OCI-LY1 (cell line): Measurements from ENCODE around the gene CACNA2D3.

Source experiments
- H2AFZ ChIP-seq: fragments of 200-600 bp; sonication (generic), shearing (Covaris generic); 2 replicates; pipeline ENCODE4 v1.6.0; 2014; ENCODE audit warnings: antibody characterized with exemption, mild to moderate bottlenecking, low read length
- H3F3A ChIP-seq: fragments of 200-600 bp; sonication (generic), shearing (Covaris generic); 2 replicates; pipeline ENCODE4 v1.6.0; 2014; ENCODE audit warnings: mild to moderate bottlenecking, antibody characterized with exemption, low read length, moderate library complexity; ENCODE audit not compliant: insufficient read depth
- H3K27ac ChIP-seq: fragments of 200-600 bp; sonication (generic); 2 replicates; pipeline ENCODE4 v1.5.1; 2014; ENCODE audit warnings: low read length, mixed run types, mild to moderate bottlenecking, low read depth; ENCODE audit not compliant: poor library complexity, severe bottlenecking
- H3K27me3 ChIP-seq: fragments of 200-600 bp; sonication (generic); 2 replicates; pipeline ENCODE4 v1.6.0; 2014; ENCODE audit warnings: antibody characterized with exemption, mild to moderate bottlenecking, low read length, moderate library complexity; ENCODE audit not compliant: insufficient read depth
- H3K36me3 ChIP-seq: fragments of 200-600 bp; sonication (generic); 2 replicates; pipeline ENCODE4 v1.6.1; 2014; ENCODE audit warnings: mild to moderate bottlenecking, antibody characterized with exemption, low read length, moderate library complexity, mixed read lengths; ENCODE audit not compliant: insufficient read depth
- H3K4me1 ChIP-seq: fragments of 200-600 bp; sonication (generic); 2 replicates; pipeline ENCODE4 v1.5.1; 2014; ENCODE audit warnings: mild to moderate bottlenecking, low read length, moderate library complexity; ENCODE audit not compliant: insufficient read depth, severe bottlenecking
- H3K4me2 ChIP-seq: fragments of 200-600 bp; sonication (generic), shearing (Covaris generic); 2 replicates; pipeline ENCODE4 v1.6.1; 2014; ENCODE audit warnings: low read length
- H3K4me3 ChIP-seq: fragments of 200-600 bp; sonication (generic); 2 replicates; pipeline ENCODE4 v1.5.1; 2014; ENCODE audit warnings: low read length, low read depth, mild to moderate bottlenecking, mixed read lengths; ENCODE audit not compliant: poor library complexity, severe bottlenecking
- H3K79me2 ChIP-seq: fragments of 200-600 bp; shearing (Covaris generic); 2 replicates; pipeline ENCODE4 v1.6.1; 2016; ENCODE audit warnings: mixed run types, low read length, mixed read lengths; ENCODE audit not compliant: insufficient read depth
- H3K9ac ChIP-seq: fragments of 200-600 bp; sonication (generic), shearing (Covaris generic); 2 replicates; pipeline ENCODE4 v1.6.1; 2014; ENCODE audit warnings: mild to moderate bottlenecking, low read length, mixed read lengths
- H3K9me2 ChIP-seq: fragments of 200-600 bp; sonication (generic), shearing (Covaris generic); 2 replicates; pipeline ENCODE4 v1.6.1; 2014; ENCODE audit warnings: low read depth, mild to moderate bottlenecking, low read length, mixed read lengths
- H3K9me3 ChIP-seq: fragments of 200-600 bp; shearing (Covaris generic); 2 replicates; pipeline ENCODE4 v1.6.1; 2014; ENCODE audit warnings: low read length, mixed read lengths
- H4K20me1 ChIP-seq: fragments of 200-600 bp; sonication (generic), shearing (Covaris generic); 2 replicates; pipeline ENCODE4 v1.6.0; 2016; ENCODE audit warnings: mild to moderate bottlenecking, low read length; ENCODE audit not compliant: insufficient read depth
- CTCF ChIP-seq: fragments of 200-600 bp; sonication (generic), shearing (Covaris generic); IDR thresholded peaks from 2 replicates; pipeline ENCODE4 v1.5.1; 2017; ENCODE audit warnings: mild to moderate bottlenecking, antibody characterized with exemption, low read length, moderate library complexity, mixed read lengths
- EZH2 ChIP-seq: fragments of 200-600 bp; sonication (generic), shearing (Covaris generic); IDR thresholded peaks from 2 replicates; pipeline ENCODE4 v1.8.0; 2017; ENCODE audit warnings: borderline replicate concordance, mixed run types, mild to moderate bottlenecking, antibody characterized with exemption, low read length, moderate library complexity, mixed read lengths

The CACNA2D3 gene

GRCh38 chr3:55078876-55079275, 956.5 kb downstream of the CACNA2D3 start:
- Histone ChIP-seq H3K27ac (no peak overlapping the region), H3K4me3 (no peak overlapping the region), H3K4me2 (no peak overlapping the region), H3K36me3 (no peaks in the 10 kb centered on the region), H4K20me1 (no peaks in the 10 kb centered on the region), H3K27me3 (no peaks in the 10 kb centered on the region), H3K79me2 (no peaks in the 10 kb centered on the region), H3K9me2 (no peaks in the 10 kb centered on the region), H3F3A (no peaks in the 10 kb centered on the region), H3K9me3 (no peaks in the 10 kb centered on the region), H2AFZ (no peak overlapping the region), H3K4me1 (no peaks in the 10 kb centered on the region), H3K9ac (no peak overlapping the region)
- no peak for TF ChIP-seq EZH2

GRCh38 chr3:55085231-55085630, 962.9 kb downstream of the CACNA2D3 start:
- TF ChIP-seq CTCF: no peak
- no peak for TF ChIP-seq EZH2
- Histone ChIP-seq H3K79me2 (no peaks in the 10 kb centered on the region), H2AFZ (no peak overlapping the region), H3K36me3 (no peaks in the 10 kb centered on the region), H3K9me3 (no peaks in the 10 kb centered on the region), H3K4me3 (no peak overlapping the region), H3K4me1 (no peaks in the 10 kb centered on the region), H3K27ac (no peak overlapping the region), H3K9ac (no peak overlapping the region), H3K27me3 (no peaks in the 10 kb centered on the region), H4K20me1 (no peaks in the 10 kb centered on the region), H3K4me2 (no peak overlapping the region), H3F3A (no peaks in the 10 kb centered on the region), H3K9me2 (no peaks in the 10 kb centered on the region)

DNA sequence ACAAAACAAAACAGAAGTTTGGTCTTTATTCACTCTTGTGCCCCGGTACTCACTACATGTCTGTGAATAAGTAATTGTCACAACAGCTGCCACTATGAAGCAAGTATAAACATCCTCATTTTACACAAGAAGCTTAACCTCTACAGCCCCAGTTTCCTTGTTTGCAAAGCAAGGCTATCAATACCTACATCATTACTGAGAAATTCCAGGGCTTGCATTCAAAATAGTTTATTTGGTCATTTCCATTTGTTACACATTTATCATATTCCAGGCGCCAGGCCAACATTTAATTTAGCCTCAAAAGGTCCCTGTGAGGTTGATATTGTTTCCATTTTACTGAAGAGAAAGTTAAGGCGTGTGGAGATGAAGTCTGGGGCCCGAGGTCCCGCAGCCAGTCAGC, 966.9 kb downstream of the CACNA2D3 start:
- no peaks in the 10 kb centered on the region for H4K20me1 ChIP-seq
- H3K4me3 ChIP-seq: no peak overlapping the region
- H3K27me3 ChIP-seq: no peaks in the 10 kb centered on the region
- no peaks in the 10 kb centered on the region for H3F3A ChIP-seq
- no peak overlapping the region for H3K4me2 ChIP-seq
- no peaks in the 10 kb centered on the region for H3K79me2 ChIP-seq
- no peaks in the 10 kb centered on the region for H3K4me1 ChIP-seq
- TF ChIP-seq CTCF (no peak), EZH2 (no peak)
- no peaks in the 10 kb centered on the region for H3K36me3 ChIP-seq
- no peaks in the 10 kb centered on the region for H3K9me3 ChIP-seq
- no peak overlapping the region for H2AFZ ChIP-seq
- no peak overlapping the region for H3K27ac ChIP-seq
- no peaks in the 10 kb centered on the region for H3K9me2 ChIP-seq
- no peak overlapping the region for H3K9ac ChIP-seq

DNA sequence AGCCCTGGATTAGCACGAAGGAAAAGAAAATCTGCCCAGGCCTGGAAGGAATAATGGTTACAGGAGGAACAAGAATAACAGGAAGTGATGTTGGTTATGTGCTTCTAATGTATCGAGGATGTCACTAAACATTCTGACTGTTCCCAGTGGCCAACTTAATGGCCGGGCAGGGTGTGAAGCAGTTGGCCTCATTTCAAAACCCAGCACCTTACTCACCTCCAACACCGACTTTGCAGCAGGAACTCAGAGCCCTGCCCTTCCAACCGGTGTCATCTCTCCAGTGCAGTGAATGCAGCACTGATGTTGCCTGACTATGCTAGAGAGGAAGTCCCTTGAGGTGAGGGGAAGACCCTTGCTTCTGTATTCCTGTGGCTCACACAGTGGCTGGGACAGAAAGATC, 967.9 kb downstream of the CACNA2D3 start:
- Histone ChIP-seq H3K27ac (no peak overlapping the region), H3K36me3 (no peaks in the 10 kb centered on the region), H3K9me3 (no peaks in the 10 kb centered on the region), H2AFZ (no peak overlapping the region), H3K9ac (no peak overlapping the region), H3F3A (no peaks in the 10 kb centered on the region), H3K4me1 (no peaks in the 10 kb centered on the region), H3K79me2 (no peaks in the 10 kb centered on the region), H3K4me3 (no peak overlapping the region), H3K9me2 (no peaks in the 10 kb centered on the region), H4K20me1 (no peaks in the 10 kb centered on the region), H3K4me2 (no peak overlapping the region), H3K27me3 (no peaks in the 10 kb centered on the region)
- TF ChIP-seq EZH2: no peak
- TF ChIP-seq CTCF: no peak
